Skin of body (tissue), 2 donors: ENCODE data around the gene FGR. TPM values are rescaled to one million over a fixed set of nuclear protein-coding genes. Genes with fewer than 3 reads are reported as not detected.

ENCODE experiments used
- DNase-seq: peaks from one replicate; lab custom pipeline; 2025; lab: John Stamatoyannopoulos, UW
- total RNA-seq: library from RNA; depleted of rRNA; stranded (reverse); fragments of >200 nt; gene quantifications from one replicate; pipeline ENCODE4 v1.2.3, GENCODE V29; 2014

FGR gene
- total RNA-seq, 1 donor from 2014 or later, result 9.6 TPM

DNA sequence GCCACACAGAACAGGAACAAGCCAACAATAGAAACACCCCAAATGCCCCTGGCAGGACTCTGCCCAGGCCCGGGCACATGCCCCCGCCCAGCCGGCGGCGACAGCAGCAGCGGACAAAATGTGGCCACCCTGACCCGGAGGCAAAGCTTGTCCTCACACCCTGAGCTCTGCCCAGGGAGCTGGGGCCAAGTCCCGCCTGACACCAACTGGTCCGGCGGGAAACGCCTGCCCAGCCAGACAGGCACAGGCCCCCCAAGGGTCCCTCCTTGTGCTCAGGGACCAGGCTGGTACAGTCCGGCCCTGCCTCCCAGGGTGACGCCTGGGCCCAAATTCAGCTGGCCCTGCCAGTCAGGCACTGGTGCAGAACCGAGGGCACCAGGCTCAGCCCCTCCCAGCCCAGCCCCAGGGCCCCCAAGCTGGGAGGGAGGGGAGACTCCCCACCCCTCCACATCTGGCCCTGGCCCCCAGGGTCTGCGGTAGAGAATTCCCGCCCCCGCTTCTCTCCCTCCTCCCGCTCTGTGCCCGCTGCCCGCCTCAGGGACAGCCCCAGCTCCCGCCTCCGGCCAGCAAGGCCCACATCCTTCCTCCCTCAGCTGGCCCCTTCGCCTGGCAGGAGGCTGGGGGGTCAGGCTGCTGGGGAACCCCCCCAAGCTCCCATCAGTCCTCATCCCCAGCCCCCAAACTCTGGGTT is 33.1 kb downstream of the FGR start:
- DNase-seq, result peak; percentile 41

DNA sequence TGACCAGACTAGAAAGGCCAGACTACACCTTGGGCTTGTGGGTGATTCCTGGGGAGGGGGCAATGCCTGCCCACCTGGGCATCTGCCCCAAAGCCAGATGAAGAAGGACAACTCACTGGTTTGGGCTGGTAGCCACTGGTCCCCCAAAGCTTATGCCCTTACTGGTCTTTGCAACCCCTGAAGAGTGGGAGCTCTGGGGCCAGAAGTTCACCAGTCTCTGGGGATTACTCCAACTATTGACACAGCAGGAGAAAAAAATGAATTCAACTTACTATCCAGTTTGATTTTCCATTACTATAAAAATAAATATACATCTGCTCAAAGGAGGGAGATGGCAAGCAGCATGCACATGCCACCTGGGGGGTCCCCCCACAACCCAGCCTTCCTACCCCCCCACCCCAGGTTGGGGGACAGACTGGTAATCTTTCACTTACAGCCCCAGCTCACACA is 33.6 kb downstream of the FGR start:
- DNase-seq, result no peak

DNA sequence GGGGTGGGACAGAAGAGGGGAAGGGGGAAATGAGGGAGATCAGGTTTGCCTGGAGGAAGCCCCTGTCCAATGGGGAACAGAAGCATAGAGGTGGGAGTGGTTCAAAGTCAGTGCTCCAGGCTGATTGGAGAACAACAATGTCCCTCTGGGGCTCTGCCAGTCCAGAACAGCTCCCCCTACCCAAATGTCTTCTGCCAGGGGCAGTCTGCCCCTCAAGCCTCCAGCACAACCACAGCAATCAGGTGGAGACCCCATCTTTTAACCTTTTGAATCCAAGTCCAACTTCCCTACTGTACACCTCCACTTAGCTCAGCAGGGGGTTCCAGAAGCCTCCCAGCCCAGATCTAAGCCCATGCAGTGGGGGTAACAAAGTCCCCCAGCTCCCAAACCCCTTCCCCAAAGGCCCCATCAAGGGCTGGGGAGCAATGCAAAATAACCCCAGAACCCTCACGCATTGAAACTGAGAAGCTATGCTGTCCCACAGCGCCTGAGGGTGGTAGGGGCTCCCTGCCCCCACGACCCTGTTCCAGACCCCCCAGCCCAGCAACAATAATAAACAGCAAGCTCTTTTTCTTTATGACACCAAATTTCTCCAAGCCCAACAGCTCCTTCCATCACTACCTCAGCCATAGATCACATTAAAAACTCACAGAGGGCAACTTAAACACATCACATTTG is 34.3 kb downstream of the FGR start:
- DNase-seq, result peak; percentile 23

DNA sequence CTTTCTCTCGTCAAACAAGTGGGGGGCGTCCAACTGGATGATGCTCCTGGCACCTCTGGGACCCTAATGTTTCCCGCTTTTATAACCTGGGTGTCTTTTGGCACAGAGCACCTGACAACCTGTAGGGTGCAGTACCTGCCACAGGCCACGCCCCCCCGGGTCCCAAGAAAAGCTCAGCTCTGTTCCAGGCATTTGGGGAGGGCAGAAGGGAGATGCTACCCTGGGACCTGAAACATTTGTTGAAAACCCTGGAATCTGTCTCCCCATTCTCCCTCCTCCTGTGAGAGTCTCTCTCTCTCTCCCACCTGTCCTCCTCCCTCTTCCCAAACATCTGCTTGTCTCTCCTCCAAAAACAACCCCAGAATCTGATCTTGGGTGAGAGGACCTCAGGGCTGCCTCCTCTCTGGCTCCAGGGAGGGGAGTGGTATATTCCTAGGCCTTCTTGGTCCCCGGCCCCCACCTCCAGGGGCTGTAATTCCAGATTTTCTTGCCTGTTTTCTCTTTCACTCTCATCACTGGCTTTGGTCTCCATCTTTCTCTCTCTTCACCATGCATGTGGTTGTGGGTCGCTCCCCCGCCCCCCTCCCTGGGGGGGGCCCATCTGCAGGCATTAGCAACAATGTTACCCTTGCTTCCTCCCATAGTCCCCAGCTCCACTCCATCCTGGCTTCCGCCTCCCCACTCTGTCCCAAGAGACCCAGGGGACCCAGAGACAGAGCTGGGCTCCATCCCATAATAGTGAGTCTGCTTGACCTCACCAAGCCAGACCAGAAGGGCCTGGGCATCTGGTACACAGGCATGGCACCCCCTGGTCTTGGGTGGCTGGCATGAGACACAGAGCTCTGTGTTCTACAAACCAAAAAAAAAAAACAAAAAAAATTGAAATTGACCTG is 35.1 kb downstream of the FGR start:
- no peak for DNase-seq

DNA sequence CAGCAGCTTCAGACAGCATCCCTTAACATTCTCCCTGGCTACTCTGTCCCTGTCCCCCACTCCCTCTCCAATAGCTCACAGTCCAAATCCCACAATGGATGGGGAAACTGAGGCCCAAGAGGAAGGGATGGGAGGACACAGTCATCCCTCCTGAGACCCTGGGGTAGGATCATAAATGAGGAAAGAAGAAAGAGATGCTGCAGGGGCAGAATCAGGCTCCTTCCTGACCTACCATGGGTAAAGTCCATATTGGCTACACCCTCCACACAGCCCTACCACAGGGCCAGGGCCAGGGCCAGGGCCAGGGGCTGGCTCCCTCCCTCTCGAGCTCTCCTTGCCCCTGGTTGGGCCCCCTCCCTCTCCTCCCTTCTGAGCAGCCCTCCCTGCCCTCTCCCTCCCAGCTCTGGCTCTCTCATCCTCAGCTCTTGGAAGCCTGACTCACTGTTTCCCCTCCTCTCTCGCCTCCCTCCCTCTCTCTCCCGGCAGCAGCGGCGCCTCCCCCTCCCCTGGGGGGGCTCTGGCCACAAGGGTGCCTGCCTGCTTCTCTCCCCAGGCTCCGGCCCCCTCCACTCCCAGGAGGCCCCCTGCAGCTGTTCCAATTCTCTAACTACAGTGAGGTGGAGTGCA is 36.0 kb downstream of the FGR start:
- DNase-seq, result peak; percentile 85

DNA sequence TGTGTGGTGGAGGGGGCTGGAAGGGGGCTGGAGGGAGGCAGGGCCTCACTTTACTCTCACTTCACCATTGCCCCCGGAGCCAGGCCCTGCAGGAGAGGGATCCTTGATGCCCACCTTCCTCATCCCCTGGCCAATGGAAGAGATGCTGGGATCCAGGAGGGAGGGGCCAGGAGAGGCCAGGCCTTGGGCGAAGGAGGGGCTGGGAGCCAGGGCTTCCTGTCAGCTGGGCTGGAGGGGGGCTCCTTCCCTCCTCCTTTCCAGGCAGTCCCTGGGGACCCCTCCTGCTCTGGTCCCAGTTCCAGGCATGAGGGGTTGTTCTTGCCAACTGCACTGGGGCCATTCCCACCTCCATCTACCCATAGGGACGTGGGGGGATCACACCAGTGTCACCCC is 36.7 kb downstream of the FGR start:
- DNase-seq, result peak; percentile 39

DNA sequence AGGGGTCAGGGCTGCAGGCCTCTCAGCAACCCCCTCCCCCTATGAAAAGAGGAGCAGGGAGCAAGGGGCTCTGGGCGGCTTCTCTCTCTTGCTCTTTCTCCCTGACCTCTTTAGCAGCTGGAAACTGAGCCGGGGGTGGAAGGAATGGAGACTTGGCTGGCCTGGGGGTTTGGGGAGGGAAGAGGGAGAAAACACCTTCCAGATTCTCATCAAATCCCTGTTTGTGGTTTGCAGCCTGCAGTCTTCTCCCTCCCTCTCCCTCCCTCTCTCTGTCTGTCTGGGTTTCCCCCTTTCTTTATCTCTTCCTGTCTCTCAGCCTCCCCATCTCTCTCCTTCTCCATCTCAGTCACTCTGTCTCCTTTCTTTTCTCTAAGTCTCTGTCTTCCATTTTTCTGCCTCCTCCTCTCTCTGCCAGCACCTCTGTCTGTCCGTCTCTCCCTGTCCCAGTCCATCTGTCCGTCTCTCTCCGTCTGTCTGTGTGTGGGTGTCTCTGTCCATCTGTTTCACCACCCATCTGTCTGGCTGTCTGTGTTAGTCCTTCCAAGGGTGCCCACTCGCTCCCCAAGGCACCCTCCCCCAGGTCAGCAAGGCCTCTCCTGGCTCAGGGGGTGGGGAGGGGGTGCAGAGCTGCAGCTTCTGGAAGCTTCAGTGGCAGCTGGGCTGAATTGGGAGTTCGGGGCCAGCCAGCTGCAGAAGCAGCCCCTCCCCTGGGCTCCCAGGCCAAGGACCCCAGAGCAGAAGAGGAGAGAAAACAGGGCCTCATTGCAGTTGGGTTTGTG is 37.3 kb downstream of the FGR start:
- DNase-seq, result peak; percentile 31

DNA sequence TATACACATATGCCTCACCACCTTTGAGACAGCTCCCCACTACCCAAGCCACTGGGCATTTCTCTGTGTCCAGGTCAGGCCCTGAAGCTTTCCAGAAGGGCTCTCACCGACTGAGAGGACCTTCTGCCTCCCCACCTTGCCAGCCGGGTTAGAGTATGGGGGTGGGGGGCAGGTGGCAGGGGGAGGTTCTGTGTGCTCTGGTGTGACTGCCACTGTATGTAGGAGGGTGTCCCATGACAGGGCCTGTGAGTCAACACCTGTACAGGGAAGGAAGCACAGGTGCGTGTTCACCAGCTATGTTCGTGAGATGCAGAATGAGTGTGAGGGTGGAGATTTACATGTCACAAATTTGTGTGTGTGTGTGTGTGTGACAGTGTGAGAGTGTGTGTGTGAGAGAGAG is 38.0 kb downstream of the FGR start:
- no peak for DNase-seq

DNA sequence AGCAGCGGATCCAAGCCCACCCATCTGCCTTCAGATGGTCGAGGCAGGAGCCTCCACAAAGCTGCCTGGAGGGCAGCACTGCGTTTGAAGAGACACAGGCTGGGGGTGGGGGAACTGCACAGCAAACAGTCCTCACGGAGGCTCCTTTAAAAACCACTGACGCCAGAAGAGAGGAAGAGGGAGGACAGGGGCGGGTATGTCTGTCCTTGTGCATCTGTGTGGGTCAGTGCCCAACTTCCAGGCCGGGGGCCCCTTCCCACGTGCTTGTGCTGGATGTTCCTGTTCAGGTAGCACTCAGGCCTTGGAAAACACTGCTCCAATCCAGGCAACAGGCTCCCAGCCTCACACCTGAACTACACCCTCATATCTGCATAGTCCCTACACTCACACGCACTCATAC is 38.7 kb downstream of the FGR start:
- DNase-seq, result no peak

DNA sequence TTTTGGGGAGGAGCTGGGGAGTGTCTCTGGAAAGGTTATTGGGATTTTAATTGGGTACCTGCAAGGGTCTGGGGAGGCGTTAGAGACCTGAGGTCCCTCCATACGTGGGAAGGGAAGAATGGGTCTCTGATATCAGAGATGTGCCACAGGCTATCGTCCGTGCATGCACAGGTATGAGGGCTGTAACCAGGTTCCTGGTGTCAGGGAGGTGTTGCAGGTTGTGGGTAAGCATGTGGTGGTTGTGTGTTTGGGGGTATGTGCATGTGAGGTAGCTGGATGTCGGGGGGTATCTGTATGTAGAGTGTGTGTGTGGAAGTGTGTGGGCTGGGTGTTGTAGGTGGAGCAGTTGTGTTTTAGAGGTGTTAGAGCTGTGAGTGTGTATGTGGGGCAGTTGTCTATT is 39.4 kb downstream of the FGR start:
- no peak for DNase-seq

DNA sequence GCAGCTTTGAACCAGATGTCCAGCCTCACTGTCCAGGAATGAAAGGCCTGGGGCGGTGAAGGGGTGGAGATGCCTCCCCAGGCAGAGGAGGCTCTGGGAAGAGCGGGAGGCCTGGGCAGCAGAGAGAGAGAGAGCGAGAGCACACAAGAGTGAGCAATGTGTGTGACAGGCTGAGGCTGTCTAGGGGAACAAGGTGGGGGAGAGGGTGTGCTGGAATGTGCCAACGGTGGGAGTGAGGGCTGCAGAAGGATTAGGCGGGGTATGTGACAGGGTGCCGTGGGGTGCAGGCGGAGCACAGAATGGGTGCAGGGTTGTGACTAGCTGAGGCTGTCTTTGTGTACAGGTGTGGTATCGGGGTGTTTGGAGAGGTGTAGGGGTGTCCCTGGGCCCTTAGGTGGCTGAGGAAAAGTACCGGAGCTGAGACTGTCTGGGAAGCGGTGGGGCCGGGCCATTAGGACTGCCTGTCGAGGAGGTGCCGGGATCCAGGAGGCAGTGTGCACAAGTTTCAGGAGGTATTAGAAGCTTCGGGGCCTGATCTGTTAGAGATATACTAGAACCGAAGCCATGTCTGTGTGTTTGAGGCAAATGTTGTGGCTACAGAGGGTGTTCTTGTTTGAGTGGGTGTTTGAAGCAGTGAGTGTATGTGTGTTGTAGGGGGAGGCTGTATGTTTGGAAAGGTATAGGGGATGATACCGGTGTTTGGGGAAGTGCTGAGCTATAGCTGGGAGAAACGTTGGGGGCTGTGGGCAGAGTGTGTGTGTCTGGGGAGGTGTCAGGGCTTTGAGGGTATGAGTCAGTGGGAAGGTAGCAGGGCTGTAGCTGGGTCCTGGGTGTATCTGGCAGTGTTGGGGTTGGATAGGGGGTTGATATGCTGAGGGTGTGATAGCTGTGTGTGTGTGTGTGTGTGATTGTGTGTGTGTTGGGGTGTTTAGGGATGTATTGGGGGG is 40.1 kb downstream of the FGR start:
- no peak for DNase-seq

DNA sequence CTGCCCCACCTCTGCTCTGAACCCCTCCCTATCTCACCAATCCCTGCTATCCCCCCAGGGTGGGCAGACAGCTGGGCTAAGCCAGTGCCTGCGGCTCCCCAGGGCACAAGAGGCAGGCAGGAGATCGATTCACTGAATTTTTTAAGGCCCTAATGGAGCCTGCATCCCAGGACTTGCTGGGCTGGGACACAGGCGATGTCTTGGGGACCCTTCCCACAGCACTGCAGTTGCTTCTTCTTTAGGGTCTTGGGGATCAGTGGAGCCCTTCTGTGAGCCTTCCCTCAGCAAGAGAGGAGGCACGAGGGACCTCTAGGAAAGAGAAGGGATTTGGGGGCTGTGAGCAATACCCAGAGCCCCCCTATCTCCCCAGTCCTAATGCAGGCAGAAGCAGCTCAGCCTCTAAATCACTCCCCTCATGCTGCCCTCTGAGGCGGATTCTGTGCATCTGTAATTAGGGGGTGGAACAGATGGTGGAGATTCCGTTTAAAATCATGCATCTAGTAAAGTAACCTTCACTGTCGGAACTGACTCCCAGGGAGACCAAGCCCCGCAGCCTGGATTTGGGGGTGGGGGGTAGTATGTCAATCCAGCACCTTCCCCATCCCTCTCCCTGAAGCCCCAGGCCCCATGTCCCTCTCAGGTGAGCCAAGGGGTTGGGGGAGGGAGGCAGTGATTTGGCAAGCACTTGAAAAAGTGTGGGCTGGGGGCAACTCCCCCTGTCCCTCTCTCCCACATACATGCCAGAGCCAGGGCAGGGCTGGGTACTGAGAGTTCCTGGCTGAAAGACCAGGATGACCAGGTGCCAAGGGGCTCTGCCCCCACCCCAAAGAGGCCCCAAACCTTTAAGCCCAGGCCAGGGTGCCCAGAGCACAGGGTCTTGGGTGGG is 41.1 kb downstream of the FGR start:
- no peak for DNase-seq

DNA sequence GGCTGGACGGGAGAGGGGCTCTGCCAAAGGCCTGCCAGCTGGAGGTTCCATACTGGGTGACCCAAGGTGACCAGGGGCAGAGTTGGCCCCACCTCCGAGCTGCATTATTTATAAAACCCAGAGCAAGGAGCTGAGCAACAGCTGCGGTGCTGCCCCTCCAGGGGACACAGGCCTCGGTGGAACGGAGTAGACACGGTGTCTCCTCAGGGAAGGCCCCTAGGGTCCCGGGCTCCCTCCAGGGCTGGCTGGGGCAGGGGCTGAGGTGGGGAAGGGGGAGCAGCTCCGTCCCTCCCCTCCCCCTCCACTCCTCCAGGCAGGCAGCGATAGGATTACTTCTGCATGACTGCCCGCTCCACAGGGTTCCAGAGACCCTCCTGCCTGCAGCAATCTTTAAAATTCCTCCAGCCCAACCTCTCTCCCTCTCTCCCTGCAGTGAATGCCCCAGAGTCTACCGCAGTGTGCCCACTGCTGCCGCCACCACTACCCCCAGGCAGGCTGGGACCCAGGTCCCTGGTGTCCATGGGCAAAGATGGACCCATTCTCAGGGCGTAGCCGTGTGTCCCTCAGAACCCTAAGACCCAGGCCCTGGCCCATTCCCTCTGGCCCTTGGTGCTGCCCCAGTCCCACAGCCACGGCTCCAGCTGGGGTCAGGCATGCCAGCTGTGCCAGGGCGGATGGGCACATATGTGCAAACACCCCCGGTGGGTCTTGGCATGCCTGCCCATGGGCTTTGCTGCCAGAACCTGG is 41.9 kb downstream of the FGR start:
- DNase-seq, result no peak

DNA sequence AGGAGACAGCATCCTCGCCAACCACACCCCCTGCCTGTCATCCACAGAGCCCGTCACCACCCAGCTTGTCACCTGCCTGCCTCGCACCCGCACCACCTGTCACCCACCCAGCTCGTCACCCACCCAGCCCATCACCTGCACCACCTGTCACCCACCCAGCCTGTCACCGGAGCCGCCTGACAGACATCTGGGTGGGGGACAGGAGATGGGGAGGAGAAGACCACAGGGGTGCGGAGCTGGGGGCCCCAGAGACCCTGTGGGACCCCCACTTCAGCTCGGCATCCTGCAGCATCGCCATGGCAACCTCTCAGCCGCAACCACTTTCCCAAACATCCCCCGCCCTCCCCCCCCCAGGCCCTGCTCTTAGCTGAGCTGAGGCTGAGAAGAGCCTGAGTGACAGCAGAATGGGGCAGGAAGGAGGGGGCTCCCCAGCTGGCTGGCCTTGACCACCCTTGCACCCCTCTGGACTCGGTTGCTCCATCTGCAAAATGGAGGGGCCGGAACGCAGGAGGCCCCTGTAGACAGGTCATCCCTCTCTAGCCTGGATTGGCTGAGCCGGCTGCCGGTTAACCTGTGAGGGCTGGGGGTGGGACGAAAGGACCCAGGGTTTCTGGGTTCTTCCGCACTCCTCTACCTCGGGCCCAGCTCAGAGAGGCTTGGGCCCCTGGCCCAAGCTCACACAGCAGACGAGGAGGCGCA is 42.6 kb downstream of the FGR start:
- DNase-seq, result no peak

DNA sequence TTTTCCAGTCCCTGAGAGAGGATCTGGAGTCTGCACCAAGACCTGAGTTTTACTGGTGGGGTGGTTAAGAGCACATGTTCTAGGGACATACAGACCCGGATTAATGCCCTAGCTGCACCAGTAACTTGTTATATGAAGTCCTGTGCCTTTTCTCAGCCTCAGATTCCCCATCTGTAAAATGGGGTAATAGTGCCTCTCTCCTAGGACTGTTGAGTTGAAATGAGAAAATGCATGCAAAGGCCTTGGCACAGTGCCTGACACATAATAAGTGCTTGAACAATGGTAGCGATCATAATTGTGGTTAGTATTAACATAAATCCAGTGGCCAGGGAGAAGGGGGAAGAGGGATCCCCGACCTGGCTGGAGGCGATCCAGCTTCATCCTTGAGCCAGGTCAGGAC is 43.4 kb downstream of the FGR start:
- DNase-seq, result no peak

DNA sequence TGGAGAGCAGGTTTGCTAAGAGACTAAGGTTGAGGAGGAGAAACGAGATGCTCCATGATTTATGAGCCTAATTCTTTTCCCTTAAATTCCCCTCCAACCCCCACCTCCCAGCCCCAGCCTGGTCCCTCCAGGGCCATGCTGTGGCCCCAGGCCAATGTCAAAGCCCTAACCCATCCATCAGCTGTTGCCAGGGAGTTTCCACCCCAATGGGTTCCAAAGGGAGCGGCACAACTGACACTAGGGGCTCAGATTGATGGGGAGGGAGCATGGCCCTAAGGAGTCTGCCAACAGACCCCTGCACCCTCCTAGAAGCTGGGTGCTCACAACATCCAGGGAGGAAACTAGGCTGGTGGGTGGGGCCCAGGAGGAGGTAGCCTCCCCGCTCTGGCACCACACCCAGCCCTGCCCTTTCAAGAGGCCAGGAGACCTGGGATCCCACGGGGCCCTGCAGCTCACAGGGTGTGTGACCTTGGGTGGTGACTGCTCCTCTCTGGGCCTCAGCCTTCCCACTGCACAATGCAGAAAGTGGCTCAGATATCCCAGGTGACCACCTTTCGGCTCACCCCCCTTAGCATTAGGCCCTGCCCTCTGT is 44.0 kb downstream of the FGR start:
- no peak for DNase-seq

DNA sequence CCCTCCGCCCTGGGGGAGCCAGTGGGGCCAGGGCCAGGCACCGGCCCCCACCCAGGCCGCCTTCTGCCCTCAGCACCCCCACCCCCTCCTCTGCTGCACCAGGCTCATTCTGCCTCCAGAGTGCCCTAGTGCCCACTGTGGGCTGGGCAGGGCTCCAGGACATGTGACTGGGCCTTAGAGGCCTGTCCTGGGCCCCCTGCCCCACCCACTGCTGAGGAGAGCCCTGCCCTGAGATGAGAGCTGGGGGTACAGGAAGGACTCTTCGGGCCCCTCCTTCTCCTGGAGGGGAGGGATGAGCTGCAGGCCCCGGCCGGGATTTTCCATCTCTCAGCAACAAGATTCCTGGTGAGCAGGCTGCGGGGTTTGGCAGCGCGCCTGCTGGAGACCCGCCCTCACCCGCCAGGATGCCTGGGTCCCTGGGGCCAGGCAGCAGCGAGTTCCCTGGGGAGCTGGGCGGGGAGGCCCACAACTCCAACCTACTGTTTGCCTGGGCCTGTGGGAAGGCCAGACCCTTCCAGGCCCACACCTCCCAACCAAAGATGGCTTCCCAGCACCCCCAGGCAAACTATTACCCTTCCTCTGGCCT is 45.1 kb downstream of the FGR start:
- DNase-seq, result peak; percentile 60
